Transverse colon (tissue), 4 donors: ENCODE results near the gene XYLT1.

Source experiments
- CTCF ChIP-seq, 5 experiments: fragments of 200-600 bp in 3 of 5; fragments of 450-650 bp in 2 of 5; sonication (generic) in 3 of 5; IDR thresholded peaks; 1 replicate in 2 of 5; 2 replicates in 3 of 5; pipeline ENCODE4 v1.5.1; 2016 to 2017; ENCODE audit warnings: antibody characterized with exemption in 5 of 5, inconsistent platforms in 3 of 5, mild to moderate bottlenecking in 2 of 5, moderate library complexity in 1 of 5
- EP300 ChIP-seq: sonication (generic); formaldehyde crosslinking; IDR thresholded peaks from one replicate; pipeline ENCODE4 v1.6.1; 2017; ENCODE audit warnings: antibody characterized with exemption, low read depth
- POLR2A ChIP-seq: fragments of 450-650 bp; IDR thresholded peaks from one replicate; pipeline ENCODE4 v1.6.1; 2016; ENCODE audit warnings: antibody characterized with exemption, mild to moderate bottlenecking, moderate library complexity
- POLR2AphosphoS5 ChIP-seq, 3 donors: sonication (generic); formaldehyde crosslinking; IDR thresholded peaks; one replicate each; pipeline ENCODE4 v1.6.1; 2016; ENCODE audit warnings: antibody characterized with exemption in 3 of 3

DNA sequence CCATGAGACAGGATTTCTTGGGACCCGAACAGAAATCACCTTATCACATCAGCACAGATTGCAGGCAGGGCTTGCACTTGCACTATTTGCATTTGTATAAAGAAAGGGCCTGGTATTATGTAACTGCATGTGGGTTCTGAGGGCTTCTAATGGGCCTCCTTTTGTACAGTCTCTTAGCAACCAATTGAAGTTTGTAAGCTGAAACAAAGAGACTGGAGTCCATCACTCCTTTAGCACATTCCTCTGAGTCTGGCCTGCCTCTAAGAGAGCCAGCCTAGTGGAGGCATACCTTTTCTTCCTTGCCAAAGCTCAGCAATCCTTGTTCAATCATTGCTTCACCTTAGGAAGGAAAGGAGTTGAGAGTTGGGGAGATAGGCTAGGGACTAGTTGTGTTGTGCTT is 387.1 kb downstream of the XYLT1 start:
- no peak for TF ChIP-seq POLR2AphosphoS5 (IDR thresholded peaks at IDR 0.05)
- TF ChIP-seq CTCF (IDR thresholded peaks at IDR 0.05) = no peak
- TF ChIP-seq POLR2A = no peak
- TF ChIP-seq EP300 = no peak
